ENCODE data around the gene ALG12.

ALG12 gene

GRCh38 chr22:49910229-49911155 lies 7.7 kb downstream of the ALG12 start:
- FAIRE-seq, result no peak

- no peak for FAIRE-seq
Measured at GRCh38 chr22:49909476-49910205, 8.6 kb downstream of the ALG12 start.

- FAIRE-seq, result no peak
Measured at GRCh38 chr22:49907807-49908206, 10.4 kb downstream of the ALG12 start.

- FAIRE-seq, result no peak
Measured at GRCh38 chr22:49906799-49907290, 11.4 kb downstream of the ALG12 start.

GRCh38 chr22:49906071-49906798 lies 12.0 kb downstream of the ALG12 start:
- no peak for FAIRE-seq

- FAIRE-seq, result no peak
Measured at GRCh38 chr22:49905465-49905864, 12.8 kb downstream of the ALG12 start.

GRCh38 chr22:49904040-49904369 lies 14.2 kb downstream of the ALG12 start:
- FAIRE-seq, result no peak

- FAIRE-seq, result no peak
Measured at GRCh38 chr22:49903322-49904039, 14.8 kb downstream of the ALG12 start.

- FAIRE-seq, result no peak
Measured at GRCh38 chr22:49901457-49901856, 16.8 kb downstream of the ALG12 start.

GRCh38 chr22:49900441-49901230 lies 17.6 kb downstream of the ALG12 start:
- no peak for FAIRE-seq

- no peak for FAIRE-seq
Measured at GRCh38 chr22:49899530-49899929, 18.7 kb downstream of the ALG12 start.

- no peak for FAIRE-seq
Measured at GRCh38 chr22:49897015-49897684, 21.1 kb downstream of the ALG12 start.

- FAIRE-seq, result no peak
Measured at GRCh38 chr22:49896201-49896600, 22.0 kb downstream of the ALG12 start.

- no peak for FAIRE-seq
Measured at GRCh38 chr22:49894322-49895054, 23.8 kb downstream of the ALG12 start.

- no peak for FAIRE-seq
Measured at GRCh38 chr22:49893025-49893424, 25.2 kb downstream of the ALG12 start.

- FAIRE-seq, result no peak
Measured at GRCh38 chr22:49892226-49892899, 25.9 kb downstream of the ALG12 start.

- no peak for FAIRE-seq
Measured at GRCh38 chr22:49889071-49889470, 29.2 kb downstream of the ALG12 start.

GRCh38 chr22:49887702-49888101 lies 30.5 kb downstream of the ALG12 start:
- FAIRE-seq, result no peak

- no peak for FAIRE-seq
Measured at GRCh38 chr22:49887064-49887451, 31.2 kb downstream of the ALG12 start.

Measured in islet of Langerhans (tissue), 1 donor.